Panc1 (cell line): ENCODE measurements around the gene IL22RA1. TPM values are rescaled to one million over a fixed set of nuclear protein-coding genes. Genes with fewer than 3 reads are reported as not detected.

Source experiments
- ATAC-seq: fragments of 200-7000 bp; cut with Tn5 transposase; 2 replicates; pipeline ENCODE4 v1.9.1; 2020; ENCODE audit warnings: mild to moderate bottlenecking, moderate library complexity
- BruUV-seq: library from RNA; stranded (reverse); fragments of 400-500 nt; replicated peaks from 2 replicates; lab custom pipeline; 2021; lab: Mats Ljungman, UMichigan
- CTCF ChIA-PET: fragments of 300-600 bp; sonication (Branson Sonifier 250); formaldehyde crosslinking; loops from one replicate; lab custom pipeline; 2022; ENCODE audit warnings: antibody characterized with exemption; lab: Charles Lee
- POLR2A ChIA-PET: fragments of 300-600 bp; sonication (Branson Sonifier 250); formaldehyde crosslinking; loops from one replicate; lab custom pipeline; 2022; ENCODE audit warnings: antibody characterized with exemption; lab: Charles Lee
- DNase-seq: peaks from one replicate; pipeline ENCODE4 v3.0.0-alpha.2; 2010; ENCODE audit warnings: low read depth, low spot score
- H3K27ac ChIP-seq: 2 replicates; pipeline ENCODE4 v1.5.1; 2011; ENCODE audit warnings: mild to moderate bottlenecking, low read length, inconsistent platforms
- H3K27me3 ChIP-seq: fragments of 200-500 bp; sonication (Bioruptor generic); 2 replicates; pipeline ENCODE4 v1.6.0; 2014; ENCODE audit warnings: low read length, inconsistent platforms; ENCODE audit not compliant: control insufficient read depth, insufficient read depth
- H3K36me3 ChIP-seq: fragments of 200-500 bp; sonication (Bioruptor generic); 2 replicates; pipeline ENCODE4 v1.5.1; 2014; ENCODE audit warnings: inconsistent platforms, mild to moderate bottlenecking, low read length, moderate library complexity; ENCODE audit not compliant: control insufficient read depth, insufficient read depth
- H3K4me1 ChIP-seq: 2 replicates; pipeline ENCODE4 v1.5.1; 2011; ENCODE audit warnings: inconsistent platforms, mild to moderate bottlenecking, low read length, moderate library complexity; ENCODE audit not compliant: control insufficient read depth, insufficient read depth
- H3K4me3 ChIP-seq, 2 experiments: 2 replicates each; pipeline ENCODE4 v1.5.1; 2011 to 2012; ENCODE audit warnings: low read depth in 2 of 2, low read length in 2 of 2, mild to moderate bottlenecking in 2 of 2, inconsistent platforms in 1 of 2, moderate library complexity in 1 of 2
- H3K9me3 ChIP-seq: fragments of 200-500 bp; sonication (Bioruptor generic); 2 replicates; pipeline ENCODE4 v1.5.1; 2014; ENCODE audit warnings: low read depth, mild to moderate bottlenecking, inconsistent platforms, low read length, moderate library complexity; ENCODE audit not compliant: control insufficient read depth, insufficient read depth
- CTCF ChIP-seq: fragments of 450-650 bp; IDR thresholded peaks from 2 replicates; pipeline ENCODE4 v1.5.1; 2017; ENCODE audit warnings: mild to moderate bottlenecking
- POLR2AphosphoS5 ChIP-seq: IDR thresholded peaks from 2 replicates; pipeline ENCODE4 v1.6.1; 2012; ENCODE audit warnings: mild to moderate bottlenecking, low read depth, low read length, moderate library complexity
- REST ChIP-seq, 2 experiments: IDR thresholded peaks; 2 replicates each; pipeline ENCODE4 v1.6.1; 2011 to 2012; ENCODE audit warnings: low read depth in 2 of 2, control low read depth in 1 of 2, low read length in 1 of 2, mild to moderate bottlenecking in 1 of 2, moderate library complexity in 1 of 2; ENCODE audit not compliant: insufficient read depth in 1 of 2
- SIN3A ChIP-seq: IDR thresholded peaks from 2 replicates; pipeline ENCODE4 v1.6.1; 2012; ENCODE audit warnings: low read depth, mild to moderate bottlenecking, low read length, moderate library complexity, borderline replicate concordance; ENCODE audit not compliant: insufficient read depth
- TCF7L2 ChIP-seq: IDR thresholded peaks from 2 replicates; pipeline ENCODE4 v1.6.1; 2011; ENCODE audit warnings: mild to moderate bottlenecking, low read depth, low read length, inconsistent platforms
- in situ Hi-C: cut with HindIII; loops from 2 replicates; pipeline ENCODE4 v1.10.0; 2016; ENCODE audit warnings: low sequenced_read_pairs, low pct_unique_long_range_greater_than_20kb
- intact Hi-C: fragments of 100-400 bp; cut with micrococcal nuclease; formaldehyde crosslinking; loops from one replicate; pipeline ENCODE4 v1.10.0; 2022; ENCODE audit not compliant: unreplicated experiment
- total RNA-seq: library from RNA; stranded (reverse); gene quantifications from one replicate; pipeline ENCODE4 v1.2.1, GENCODE V29; 2021; ENCODE audit not compliant: unreplicated experiment

Gene IL22RA1
- total RNA-seq, 1 experiment from 2014 or later = 1.1 TPM

- POLR2A ChIA-PET = no interaction called here
- H3K36me3 ChIP-seq = no peaks in the 10 kb centered on the region
- no TSS peak for BruUV-seq
- H3K27ac ChIP-seq = no peak overlapping the region
- no peaks in the 10 kb centered on the region for H3K4me1 ChIP-seq
- H3K9me3 ChIP-seq = no peaks in the 10 kb centered on the region
- ATAC-seq (no peak), DNase-seq (no peak)
- CTCF ChIA-PET = no interaction called here
- TF ChIP-seq SIN3A (no peak), TCF7L2 (no peak), CTCF (no peak), REST (IDR thresholded peaks at IDR 0.05; ENCODE audit: insufficient read depth in 1 of 2, low read depth in 2 of 2, low read length in 1 of 2) (no peak), POLR2AphosphoS5 (no peak)
- H3K4me3 ChIP-seq = no peak overlapping the region
- intact Hi-C loops = no loop called here
- in situ Hi-C loops = no loop called here
- H3K27me3 ChIP-seq = no peaks in the 10 kb centered on the region
These were observed 53.8 kb downstream of the IL22RA1 start for GRCh38 chr1:24089027-24089742.

- DNase-seq = no peak
- Histone ChIP-seq H3K4me3 (no peak overlapping the region), H3K9me3 (no peaks in the 10 kb centered on the region), H3K27ac (no peak overlapping the region), H3K27me3 (no peaks in the 10 kb centered on the region), H3K36me3 (no peaks in the 10 kb centered on the region), H3K4me1 (no peaks in the 10 kb centered on the region)
- POLR2A ChIA-PET = no interaction called here
- CTCF ChIA-PET = no interaction called here
- intact Hi-C loops = no loop called here
- no TSS peak for BruUV-seq
- in situ Hi-C loops = no loop called here
- TF ChIP-seq REST (IDR thresholded peaks at IDR 0.05; ENCODE audit: insufficient read depth in 1 of 2, low read depth in 2 of 2, low read length in 1 of 2) (no peak), TCF7L2 (no peak), POLR2AphosphoS5 (no peak), SIN3A (no peak), CTCF (no peak)
- no peak for ATAC-seq
These were observed 56.5 kb downstream of the IL22RA1 start for GRCh38 chr1:24086466-24086865.
